Uterus (tissue), 4 donors: Measurements from ENCODE around the gene DGKI. TPM values are rescaled to one million over a fixed set of nuclear protein-coding genes. Genes with fewer than 3 reads are reported as not detected.

Experiments
- DNase-seq, 2 donors: peaks; one replicate each; pipeline ENCODE4 v3.0.0-alpha.2; 2019 to 2020
- H3K27ac ChIP-seq, 2 donors: fragments of 200-600 bp; sonication (generic); 1 replicate in 1 of 2; 2 replicates in 1 of 2; pipeline ENCODE4 v1.5.1; 2016 to 2018
- H3K27me3 ChIP-seq, 2 donors: fragments of 200-600 bp; sonication (generic); one replicate each; pipeline ENCODE4 v1.5.1; 2018 to 2019; ENCODE audit warnings: control low read depth in 1 of 2
- H3K36me3 ChIP-seq, 2 donors: fragments of 200-600 bp; sonication (generic); one replicate each; pipeline ENCODE4 v1.5.1; 2019; ENCODE audit warnings: control low read depth in 1 of 2
- H3K4me1 ChIP-seq, 2 donors: fragments of 200-600 bp; sonication (generic); one replicate each; pipeline ENCODE4 v1.5.1; 2018 to 2019; ENCODE audit warnings: control low read depth in 1 of 2
- H3K4me3 ChIP-seq, 2 donors: fragments of 200-600 bp; sonication (generic); 1 replicate in 1 of 2; 2 replicates in 1 of 2; pipeline ENCODE4 v1.5.1; 2018 to 2019; ENCODE audit warnings: mild to moderate bottlenecking in 1 of 2
- H3K9me3 ChIP-seq, 2 donors: fragments of 200-600 bp; sonication (generic); one replicate each; pipeline ENCODE4 v1.5.1; 2019; ENCODE audit warnings: control low read depth in 1 of 2
- POLR2A ChIP-seq, 2 donors: fragments of 450-650 bp; IDR thresholded peaks; one replicate each; pipeline ENCODE4 v1.6.1; 2016; ENCODE audit warnings: antibody characterized with exemption in 2 of 2, mild to moderate bottlenecking in 1 of 2, moderate library complexity in 1 of 2
- intact Hi-C: fragments of 100-400 bp; cut with DNase I; formaldehyde crosslinking; loops from one replicate; pipeline ENCODE4 v1.15.1; 2023; ENCODE audit warnings: low total_unique reads
- total RNA-seq, 4 donors: library from RNA; depleted of rRNA in 3 of 4; stranded (reverse); fragments of >200 nt in 3 of 4; gene quantifications; one replicate each; pipeline versions ENCODE4 v1.1.0 to v1.2.4, GENCODE V29; 2014 to 2023
- TF ChIP-seq, protein P1 (sequence below), 4 experiments: fragments of 200-600 bp in 2 of 4; fragments of 450-650 bp in 2 of 4; sonication (generic) in 2 of 4; IDR thresholded peaks; one replicate each; pipeline ENCODE4 v1.5.1; 2016 to 2019; ENCODE audit warnings: antibody characterized with exemption in 4 of 4, mild to moderate bottlenecking in 2 of 4, moderate library complexity in 1 of 4
- donor health status: DM: yes; HTN: yes; CAD: no.

Gene DGKI
- total RNA-seq, 4 donors from 2014 or later: 1.0 to 8.5 (median 4.1) TPM

GRCh38 chr7:137577184-137577583, 269.6 kb downstream of the DGKI start:
- H3K36me3 ChIP-seq: no peaks in the 10 kb centered on the region
- no peaks in the 10 kb centered on the region for H3K27me3 ChIP-seq
- TF ChIP-seq, protein P1, sequence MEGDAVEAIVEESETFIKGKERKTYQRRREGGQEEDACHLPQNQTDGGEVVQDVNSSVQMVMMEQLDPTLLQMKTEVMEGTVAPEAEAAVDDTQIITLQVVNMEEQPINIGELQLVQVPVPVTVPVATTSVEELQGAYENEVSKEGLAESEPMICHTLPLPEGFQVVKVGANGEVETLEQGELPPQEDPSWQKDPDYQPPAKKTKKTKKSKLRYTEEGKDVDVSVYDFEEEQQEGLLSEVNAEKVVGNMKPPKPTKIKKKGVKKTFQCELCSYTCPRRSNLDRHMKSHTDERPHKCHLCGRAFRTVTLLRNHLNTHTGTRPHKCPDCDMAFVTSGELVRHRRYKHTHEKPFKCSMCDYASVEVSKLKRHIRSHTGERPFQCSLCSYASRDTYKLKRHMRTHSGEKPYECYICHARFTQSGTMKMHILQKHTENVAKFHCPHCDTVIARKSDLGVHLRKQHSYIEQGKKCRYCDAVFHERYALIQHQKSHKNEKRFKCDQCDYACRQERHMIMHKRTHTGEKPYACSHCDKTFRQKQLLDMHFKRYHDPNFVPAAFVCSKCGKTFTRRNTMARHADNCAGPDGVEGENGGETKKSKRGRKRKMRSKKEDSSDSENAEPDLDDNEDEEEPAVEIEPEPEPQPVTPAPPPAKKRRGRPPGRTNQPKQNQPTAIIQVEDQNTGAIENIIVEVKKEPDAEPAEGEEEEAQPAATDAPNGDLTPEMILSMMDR (IDR thresholded peaks at IDR 0.05): no peak
- TF ChIP-seq POLR2A (IDR thresholded peaks at IDR 0.05): no peak
- no peak for DNase-seq
- H3K27ac ChIP-seq: no peak overlapping the region
- H3K4me1 ChIP-seq: no peaks in the 10 kb centered on the region
- H3K9me3 ChIP-seq: no peaks in the 10 kb centered on the region
- H3K4me3 ChIP-seq: no peak overlapping the region
- intact Hi-C loops: no loop called here

GRCh38 chr7:137576481-137576880, 270.3 kb downstream of the DGKI start:
- Histone ChIP-seq H3K27ac (no peak overlapping the region), H3K27me3 (no peaks in the 10 kb centered on the region), H3K36me3 (no peaks in the 10 kb centered on the region), H3K9me3 (no peaks in the 10 kb centered on the region), H3K4me1 (no peaks in the 10 kb centered on the region), H3K4me3 (no peak overlapping the region)
- no peak for TF ChIP-seq POLR2A (IDR thresholded peaks at IDR 0.05)
- TF ChIP-seq, protein P1 (IDR thresholded peaks at IDR 0.05): no peak
- intact Hi-C loops: no loop called here
- DNase-seq: no peak

GRCh38 chr7:137574812-137575211, 272.0 kb downstream of the DGKI start:
- no peaks in the 10 kb centered on the region for H3K4me1 ChIP-seq
- no peaks in the 10 kb centered on the region for H3K36me3 ChIP-seq
- intact Hi-C loops: no loop called here
- no peak for DNase-seq
- H3K27ac ChIP-seq: no peak overlapping the region
- no peak overlapping the region for H3K4me3 ChIP-seq
- TF ChIP-seq POLR2A (IDR thresholded peaks at IDR 0.05): no peak
- TF ChIP-seq, protein P1 (IDR thresholded peaks at IDR 0.05): no peak
- H3K9me3 ChIP-seq: no peaks in the 10 kb centered on the region
- no peaks in the 10 kb centered on the region for H3K27me3 ChIP-seq

DNA sequence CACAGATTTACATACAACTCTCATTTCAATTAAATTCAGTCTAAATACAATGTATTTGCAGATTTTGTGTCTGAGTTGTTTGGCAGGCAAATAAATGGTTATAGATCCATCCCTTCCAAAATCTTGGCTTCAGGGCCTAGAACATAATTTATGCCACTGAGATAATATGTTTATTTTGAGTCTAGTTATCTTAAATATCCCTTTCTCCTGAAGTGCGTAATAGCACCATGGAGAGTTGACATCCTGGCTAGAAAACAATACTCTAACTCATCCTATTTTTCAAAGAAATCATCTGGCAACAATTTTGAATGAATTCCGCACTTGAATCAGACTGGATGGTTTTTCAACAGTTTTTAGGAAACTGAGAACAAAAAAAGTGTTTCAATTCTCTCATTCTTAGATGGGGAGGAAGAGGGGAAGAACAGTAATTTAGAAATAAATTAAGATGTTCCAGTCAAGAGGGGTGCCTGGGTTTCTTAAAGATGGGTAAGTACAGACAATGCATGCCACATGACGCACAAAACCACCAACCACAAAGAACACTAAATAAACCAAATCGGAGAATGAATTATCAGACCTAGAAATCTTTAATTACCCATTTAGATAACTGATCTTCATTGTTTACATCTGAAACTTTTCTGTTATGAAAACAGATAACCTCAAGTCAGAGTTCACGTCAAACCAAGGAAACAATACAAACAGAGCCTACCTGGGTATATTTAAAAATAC, 274.6 kb downstream of the DGKI start:
- Histone ChIP-seq H3K27ac (no peak overlapping the region), H3K27me3 (no peaks in the 10 kb centered on the region), H3K9me3 (no peaks in the 10 kb centered on the region), H3K4me3 (no peak overlapping the region), H3K36me3 (no peaks in the 10 kb centered on the region), H3K4me1 (no peaks in the 10 kb centered on the region)
- DNase-seq: no peak
- intact Hi-C loops: no loop called here
- TF ChIP-seq POLR2A (IDR thresholded peaks at IDR 0.05): no peak
- TF ChIP-seq, protein P1 (IDR thresholded peaks at IDR 0.05): no peak

- Histone ChIP-seq H3K9me3 (no peaks in the 10 kb centered on the region), H3K4me3 (no peak overlapping the region), H3K27ac (no peak overlapping the region), H3K36me3 (no peaks in the 10 kb centered on the region), H3K27me3 (no peaks in the 10 kb centered on the region), H3K4me1 (no peaks in the 10 kb centered on the region)
- intact Hi-C loops: no loop called here
- DNase-seq: no peak
- TF ChIP-seq POLR2A (IDR thresholded peaks at IDR 0.05): no peak
- TF ChIP-seq, protein P1 (IDR thresholded peaks at IDR 0.05): no peak
Measured at GRCh38 chr7:137564677-137565076, 282.1 kb downstream of the DGKI start.
